AG09309 (cell line): Measurements from ENCODE around the gene STRBP.
"Not testable (repeated sequence)": the region's sequence is repeated elsewhere in the genome, so short reads cannot be mapped to it uniquely, and the experiment has no call there.

Source experiments
- DNase-seq: peaks from one replicate; pipeline ENCODE4 v3.0.0-alpha.2; 2010; ENCODE audit warnings: low read depth
- H3K4me3 ChIP-seq: 2 replicates; pipeline ENCODE4 v1.5.1; 2011; ENCODE audit warnings: mild to moderate bottlenecking, low read depth, low read length, moderate library complexity; ENCODE audit not compliant: control insufficient read depth
- TF ChIP-seq, protein P1 (sequence below): IDR thresholded peaks from 2 replicates; pipeline ENCODE4 v1.5.1; 2011; ENCODE audit warnings: mild to moderate bottlenecking, low read depth, low read length, inconsistent platforms; ENCODE audit not compliant: insufficient read depth, control insufficient read depth; ENCODE audit errors: missing control alignments

Gene STRBP

DNA sequence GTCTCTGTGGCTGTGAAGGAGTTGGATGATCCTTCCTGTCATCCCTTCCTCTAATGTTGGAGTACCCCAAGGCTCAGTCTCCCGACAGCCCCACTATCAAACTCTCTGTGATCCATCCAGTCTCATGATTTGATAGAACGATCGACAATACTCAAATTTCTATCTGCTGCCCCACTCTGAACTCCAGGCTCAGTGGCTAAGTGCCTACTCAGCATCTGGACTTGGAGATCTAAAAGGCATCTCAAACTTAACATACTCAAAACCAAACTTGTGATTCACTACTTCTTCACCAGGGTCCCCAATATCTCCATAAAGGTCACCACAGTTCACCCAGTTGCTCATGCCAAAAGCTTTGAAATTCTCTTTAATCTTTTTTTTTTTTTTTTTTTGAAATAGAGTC is 15.1 kb upstream of the STRBP start:
- TF ChIP-seq, protein P1, sequence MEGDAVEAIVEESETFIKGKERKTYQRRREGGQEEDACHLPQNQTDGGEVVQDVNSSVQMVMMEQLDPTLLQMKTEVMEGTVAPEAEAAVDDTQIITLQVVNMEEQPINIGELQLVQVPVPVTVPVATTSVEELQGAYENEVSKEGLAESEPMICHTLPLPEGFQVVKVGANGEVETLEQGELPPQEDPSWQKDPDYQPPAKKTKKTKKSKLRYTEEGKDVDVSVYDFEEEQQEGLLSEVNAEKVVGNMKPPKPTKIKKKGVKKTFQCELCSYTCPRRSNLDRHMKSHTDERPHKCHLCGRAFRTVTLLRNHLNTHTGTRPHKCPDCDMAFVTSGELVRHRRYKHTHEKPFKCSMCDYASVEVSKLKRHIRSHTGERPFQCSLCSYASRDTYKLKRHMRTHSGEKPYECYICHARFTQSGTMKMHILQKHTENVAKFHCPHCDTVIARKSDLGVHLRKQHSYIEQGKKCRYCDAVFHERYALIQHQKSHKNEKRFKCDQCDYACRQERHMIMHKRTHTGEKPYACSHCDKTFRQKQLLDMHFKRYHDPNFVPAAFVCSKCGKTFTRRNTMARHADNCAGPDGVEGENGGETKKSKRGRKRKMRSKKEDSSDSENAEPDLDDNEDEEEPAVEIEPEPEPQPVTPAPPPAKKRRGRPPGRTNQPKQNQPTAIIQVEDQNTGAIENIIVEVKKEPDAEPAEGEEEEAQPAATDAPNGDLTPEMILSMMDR: no peak
- H3K4me3 ChIP-seq: no peak overlapping the region
- no peak for DNase-seq

DNA sequence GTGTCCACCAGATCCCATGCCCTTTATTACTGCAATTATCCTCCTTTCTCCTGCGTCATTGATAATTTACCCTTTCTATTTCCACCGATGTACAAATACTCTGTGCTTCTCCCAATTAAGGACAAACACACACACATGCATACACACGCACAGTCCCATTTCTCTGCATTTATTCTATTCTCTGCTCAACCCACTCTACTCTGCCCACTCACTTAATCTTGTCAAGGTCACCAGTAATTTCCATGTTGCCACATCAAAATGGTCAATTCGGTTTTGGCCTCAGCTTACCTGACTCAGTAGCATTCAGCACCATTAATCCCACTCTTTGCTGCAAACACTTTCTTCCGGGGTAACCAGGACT is 14.6 kb upstream of the STRBP start:
- DNase-seq: no peak
- TF ChIP-seq, protein P1: no peak
- no peak overlapping the region for H3K4me3 ChIP-seq

DNA sequence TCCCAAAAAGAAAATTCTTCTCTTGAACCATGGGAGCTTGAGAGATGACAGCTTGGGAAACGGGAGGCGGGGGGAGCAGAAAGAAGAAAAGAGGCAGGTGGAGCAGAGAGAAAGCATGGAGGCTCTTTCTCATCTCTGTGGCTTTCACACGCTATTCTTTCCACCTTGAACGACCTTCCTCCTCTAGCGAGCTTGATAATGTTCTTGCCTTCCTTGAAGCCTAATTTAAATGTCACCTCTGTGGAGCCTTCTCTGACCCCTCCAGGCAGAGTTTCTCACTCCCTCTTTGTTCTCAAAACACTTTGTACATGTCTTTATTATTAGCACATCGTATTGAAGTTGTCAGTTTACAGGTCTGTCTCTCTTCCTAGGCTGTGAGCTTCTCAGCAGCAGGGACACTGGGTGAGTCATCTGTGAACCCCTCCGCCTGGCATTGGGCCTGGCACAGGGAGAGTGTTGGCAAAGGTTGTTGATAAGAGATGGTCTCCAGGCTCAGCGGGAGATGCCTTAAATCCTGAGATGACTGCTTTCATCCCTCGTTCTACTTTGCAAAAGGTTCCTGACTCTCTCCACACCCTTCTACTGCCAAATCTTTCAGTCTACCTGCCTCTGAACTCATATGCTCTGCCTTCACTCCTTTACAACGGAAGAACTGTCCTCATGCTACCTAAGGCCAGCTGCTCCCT is 14.1 kb upstream of the STRBP start:
- no peak overlapping the region for H3K4me3 ChIP-seq
- TF ChIP-seq, protein P1: no peak
- DNase-seq: no peak

DNA sequence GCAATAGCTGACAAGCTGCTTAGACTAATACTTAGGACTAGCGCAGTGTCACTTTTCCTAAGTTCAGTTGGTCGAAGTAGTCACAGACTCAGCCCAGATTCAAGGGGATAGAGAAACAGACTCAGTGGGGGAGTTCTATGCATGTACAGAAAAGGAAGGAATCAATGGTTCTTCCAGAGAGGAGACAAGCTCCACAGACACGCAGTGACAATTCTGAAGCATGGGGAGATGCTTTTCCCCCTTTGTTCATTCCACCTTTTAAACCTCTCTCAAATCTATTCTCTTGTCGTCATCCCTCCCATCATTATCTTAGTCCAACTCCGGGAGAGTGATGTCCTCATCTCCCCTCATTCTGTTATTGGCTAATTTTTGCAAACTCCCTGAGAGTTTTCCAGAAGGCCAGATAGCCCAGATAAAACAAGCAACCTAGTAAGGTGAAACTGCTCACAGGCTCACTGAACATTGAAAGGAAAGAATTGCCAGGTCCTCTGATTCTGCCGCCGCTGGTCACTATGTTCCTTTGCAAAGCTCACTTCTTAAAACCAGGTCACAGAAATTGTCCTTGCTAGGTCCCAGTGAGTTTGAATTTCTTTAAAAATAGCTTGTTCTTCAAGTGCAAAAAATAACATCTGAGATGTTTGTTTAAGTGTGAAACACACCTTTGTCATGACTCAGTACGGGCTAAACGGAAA is 13.4 kb upstream of the STRBP start:
- DNase-seq: no peak
- TF ChIP-seq, protein P1: no peak
- no peak overlapping the region for H3K4me3 ChIP-seq

DNA sequence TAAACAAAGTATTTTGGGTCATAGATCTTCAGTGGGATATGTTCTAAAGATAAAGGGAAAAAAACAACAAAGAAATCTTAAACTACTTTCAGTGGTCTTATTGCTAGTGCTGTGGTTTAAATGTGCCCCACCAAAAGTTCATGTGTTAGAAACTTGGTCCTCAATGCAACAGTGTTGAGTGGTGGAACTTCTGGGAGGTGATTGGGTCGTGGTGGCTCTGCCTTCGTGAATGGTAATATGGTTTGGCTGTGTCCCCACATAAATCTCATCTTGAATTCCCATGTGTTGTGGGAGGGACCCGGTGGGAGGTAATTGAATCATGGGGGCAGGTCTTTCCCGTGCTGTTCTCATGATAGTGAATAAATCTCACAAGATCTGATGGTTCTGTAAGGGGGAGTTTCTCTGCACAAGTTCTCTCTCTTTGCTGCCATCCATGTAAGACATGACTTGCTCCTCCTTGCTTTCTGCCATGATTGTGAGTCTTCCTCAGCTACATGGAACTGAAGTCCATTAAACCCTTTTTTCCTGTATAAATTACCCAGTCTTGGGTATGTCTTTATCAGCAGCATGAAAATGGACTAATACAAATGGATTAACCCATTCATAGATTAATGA is 10.6 kb upstream of the STRBP start:
- H3K4me3 ChIP-seq, DNase-seq: not testable (repeated sequence)

DNA sequence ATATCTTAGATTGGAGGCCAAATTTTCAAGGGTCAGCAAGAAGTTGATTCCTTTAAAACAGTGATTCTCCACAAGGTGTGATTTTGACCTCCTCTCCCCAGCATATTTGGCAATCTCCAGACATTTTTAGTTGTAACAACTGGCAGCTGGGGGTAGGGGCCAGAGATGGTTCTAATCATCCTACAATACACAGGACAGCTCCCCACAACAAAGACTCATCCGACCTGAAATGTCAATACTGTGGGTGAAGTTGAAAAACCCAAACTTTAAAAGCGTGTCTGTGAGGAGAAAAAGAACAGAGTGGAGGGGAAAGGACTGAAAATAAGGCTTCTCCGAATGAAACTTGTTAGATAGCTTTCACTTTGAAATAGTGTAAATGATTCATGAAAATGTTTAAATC is 10.0 kb upstream of the STRBP start:
- DNase-seq: no peak
- H3K4me3 ChIP-seq: no peak overlapping the region
- TF ChIP-seq, protein P1: no peak

DNA sequence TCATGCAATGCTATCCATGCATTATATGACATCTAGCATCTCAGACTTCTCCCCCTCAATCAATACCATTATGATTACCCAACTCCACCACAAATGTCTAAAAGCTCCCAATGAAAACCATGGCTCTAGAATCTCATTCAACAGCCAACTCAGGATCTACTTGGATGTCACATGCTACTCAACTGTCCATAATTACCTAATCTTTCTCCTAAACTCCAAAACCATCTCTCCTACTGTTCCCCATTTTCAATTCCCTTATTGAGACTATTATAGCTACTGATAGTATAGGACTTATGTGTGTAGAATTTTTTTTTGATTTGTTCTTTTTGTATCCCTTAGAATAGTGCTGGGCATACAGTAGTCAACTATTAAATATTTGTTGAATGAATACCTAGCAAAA is 8.2 kb upstream of the STRBP start:
- TF ChIP-seq, protein P1: no peak
- no peak overlapping the region for H3K4me3 ChIP-seq
- no peak for DNase-seq

DNA sequence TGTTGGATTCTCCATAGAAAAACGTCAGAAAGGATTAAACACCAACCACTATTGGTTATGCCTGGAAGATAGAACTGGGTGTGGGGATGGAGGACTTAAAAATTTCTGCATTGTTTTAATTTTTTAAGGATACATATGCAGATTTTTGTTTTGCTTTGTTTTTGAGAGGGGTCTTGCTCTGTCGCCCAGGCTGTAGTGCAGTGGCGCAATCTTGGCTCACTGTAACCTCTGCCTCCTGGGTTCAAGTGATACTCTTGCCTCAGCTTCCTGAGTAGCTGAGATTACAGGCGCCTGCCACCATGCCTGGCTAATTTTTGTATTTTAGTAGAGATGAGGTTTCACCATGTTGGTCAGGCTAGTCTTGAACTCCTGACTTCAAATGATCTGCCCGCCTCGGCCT is 2.7 kb upstream of the STRBP start:
- not testable (repeated sequence) for DNase-seq, H3K4me3 ChIP-seq
